HFF-Myc (cell line): ENCODE data around the gene OR14J1.

Source experiments
- DNase-seq: peaks from one replicate; pipeline ENCODE4 v3.0.0-alpha.2; 2011; ENCODE audit warnings: low read depth; ENCODE audit errors: extremely low read depth
- H3K4me3 ChIP-seq: replicated peaks from 2 replicates; pipeline ENCODE4 v1.5.1; 2011; ENCODE audit warnings: low read depth, mild to moderate bottlenecking, control low read depth, low read length
- CTCF ChIP-seq: IDR thresholded peaks from 2 replicates; pipeline ENCODE4 v1.5.1; 2012; ENCODE audit warnings: mild to moderate bottlenecking, low read depth, low read length, control low read depth; ENCODE audit errors: missing control alignments

Gene OR14J1

GRCh38 chr6:29354980-29355379 is 53.5 kb downstream of the OR14J1 start:
- no peak for TF ChIP-seq CTCF
- H3K4me3 ChIP-seq = no peak overlapping the region
- no peak for DNase-seq

GRCh38 chr6:29355603-29356002 is 54.1 kb downstream of the OR14J1 start:
- TF ChIP-seq CTCF = no peak
- no peak for DNase-seq
- H3K4me3 ChIP-seq = no peak overlapping the region
